Stimulated activated CD4-positive, alpha-beta T cell treated with anti-CD3 and anti-CD28 coated beads, Interleukin-1b, Interleukin-23, amount 100 ng/mL, for 24 hours (primary cell): ENCODE measurements around the gene PMM1.
A peak's percentile ranks its signal among the peaks of the same experiment; 100 is the strongest.

Experiments used
- DNase-seq, 4 experiments: peaks; one replicate each; pipeline ENCODE4 v3.0.0-alpha.2; 2020; ENCODE audit warnings: low read depth in 4 of 4, low spot score in 1 of 4

The PMM1 gene

GRCh38 chr22:41539146-41540005 lies 50.3 kb downstream of the PMM1 start:
- no peak for DNase-seq

GRCh38 chr22:41538583-41538982 lies 51.1 kb downstream of the PMM1 start:
- no peak for DNase-seq

- DNase-seq, result no peak
These were observed 52.4 kb downstream of the PMM1 start for GRCh38 chr22:41537203-41537602.

GRCh38 chr22:41535244-41535643 lies 54.4 kb downstream of the PMM1 start:
- no peak for DNase-seq

- DNase-seq, result no peak
These were observed 55.4 kb downstream of the PMM1 start for GRCh38 chr22:41534219-41534618.

- peak; percentile 47 to 57 (median 53) for DNase-seq
These were observed 56.5 kb downstream of the PMM1 start for GRCh38 chr22:41532908-41533825.

GRCh38 chr22:41531715-41532477 lies 57.7 kb downstream of the PMM1 start:
- DNase-seq, result no peak

- no peak for DNase-seq
These were observed 58.5 kb downstream of the PMM1 start for GRCh38 chr22:41530890-41531714.

GRCh38 chr22:41528938-41529561 lies 60.6 kb downstream of the PMM1 start:
- no peak for DNase-seq

GRCh38 chr22:41528132-41528766 lies 61.4 kb downstream of the PMM1 start:
- no peak for DNase-seq
